Left ventricle myocardium superior (tissue), 1 donor: ENCODE data around the gene PSENEN. TPM values are rescaled to one million over a fixed set of nuclear protein-coding genes. Genes with fewer than 3 reads are reported as not detected.
A peak's percentile ranks its signal among the peaks of the same experiment; 100 is the strongest.
"Not testable (repeated sequence)": the region's sequence is repeated elsewhere in the genome, so short reads cannot be mapped to it uniquely, and the experiment has no call there.

Experiments used
- ATAC-seq: fragments of 200-7000 bp; cut with Tn5 transposase; one replicate; pipeline ENCODE4 v1.9.1; 2020; ENCODE audit warnings: mild to moderate bottlenecking, moderate library complexity
- DNase-seq: peaks from one replicate; pipeline ENCODE4 v3.0.0-alpha.2; 2020
- intact Hi-C: fragments of 100-400 bp; cut with micrococcal nuclease; formaldehyde crosslinking; loops from one replicate; pipeline ENCODE4 v1.11.0; 2022
- total RNA-seq: library from RNA; stranded (reverse); fragmentation: NEBNext Ultra II Directional; extraction: Animal tissue kit (Norgen Biotek cat#: 25700); gene quantifications from one replicate; pipeline ENCODE4 v1.2.1, GENCODE V29; 2021
- donor health status: DM: no; HTN: yes; CAD: no; lungs with severe emphysema.

PSENEN gene
- total RNA-seq, 1 donor from 2014 or later: 41.3 TPM

DNA sequence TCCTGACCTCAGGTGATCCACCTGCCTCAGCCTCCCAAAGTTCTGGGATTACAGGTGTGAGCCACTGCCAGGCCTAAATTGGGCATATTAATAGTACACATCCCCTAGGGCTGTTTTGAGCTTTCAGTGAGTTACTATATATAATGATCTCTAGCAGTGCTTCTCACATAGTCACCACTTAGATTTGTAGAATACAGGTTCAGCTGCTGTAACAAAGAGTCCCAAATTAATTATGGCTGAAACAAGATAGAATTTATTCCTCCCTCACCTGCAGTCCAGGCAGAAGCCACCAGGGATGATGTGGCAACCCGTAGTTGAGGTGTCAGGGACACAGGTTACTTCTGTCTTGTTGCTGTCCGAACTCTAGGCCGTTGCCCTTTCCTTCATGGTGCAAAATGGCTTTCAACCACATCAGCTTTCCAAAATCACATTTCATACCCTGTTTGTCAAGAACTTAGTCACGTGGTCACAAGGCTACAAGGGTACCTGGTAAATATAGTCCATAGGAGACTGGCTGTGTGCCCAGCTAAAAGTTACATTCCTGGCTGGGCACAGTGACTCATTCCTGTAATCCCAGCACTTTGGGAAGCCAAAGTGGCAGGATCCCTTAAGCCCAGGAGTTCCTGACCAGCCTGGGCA, 15.4 kb downstream of the PSENEN start:
- intact Hi-C loops: no loop called here
- DNase-seq (no peak), ATAC-seq (no peak)

- intact Hi-C loops: no loop called here
- no peak for DNase-seq
- ATAC-seq: no peak
These were observed 19.2 kb downstream of the PSENEN start for GRCh38 chr19:35764432-35765315.

DNA sequence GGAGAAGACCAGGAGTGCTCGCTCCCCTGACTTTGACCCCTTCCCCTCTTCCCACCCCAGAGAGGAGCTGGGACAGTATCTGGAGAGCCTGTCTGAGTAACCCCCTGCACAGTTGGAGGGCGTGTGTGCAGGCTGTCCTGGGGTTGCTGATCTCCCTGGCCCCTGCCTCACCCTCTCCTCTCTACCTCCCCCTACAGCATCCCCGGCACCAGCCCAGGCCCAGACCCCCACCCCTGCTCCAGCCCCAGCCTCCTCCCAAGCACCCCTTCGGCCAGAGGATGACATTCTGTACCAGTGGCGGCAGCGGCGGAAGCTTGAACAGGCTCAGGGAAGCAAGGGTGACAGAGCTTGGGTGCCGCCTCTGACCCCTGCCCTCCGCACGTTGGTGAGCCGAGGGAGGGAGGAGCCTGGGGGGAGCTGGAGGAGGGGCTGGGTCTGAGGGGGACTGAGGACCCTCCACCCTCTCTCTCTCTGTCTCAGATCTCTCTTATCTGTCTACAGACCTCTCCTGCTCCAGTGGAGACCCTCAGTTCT, 21.2 kb downstream of the PSENEN start:
- ATAC-seq (no peak), DNase-seq (no peak)
- intact Hi-C loops: no loop called here

GRCh38 chr19:35767288-35768081, 22.0 kb downstream of the PSENEN start:
- intact Hi-C loops: no loop called here
- ATAC-seq (peak; percentile 70), DNase-seq (no peak)

DNA sequence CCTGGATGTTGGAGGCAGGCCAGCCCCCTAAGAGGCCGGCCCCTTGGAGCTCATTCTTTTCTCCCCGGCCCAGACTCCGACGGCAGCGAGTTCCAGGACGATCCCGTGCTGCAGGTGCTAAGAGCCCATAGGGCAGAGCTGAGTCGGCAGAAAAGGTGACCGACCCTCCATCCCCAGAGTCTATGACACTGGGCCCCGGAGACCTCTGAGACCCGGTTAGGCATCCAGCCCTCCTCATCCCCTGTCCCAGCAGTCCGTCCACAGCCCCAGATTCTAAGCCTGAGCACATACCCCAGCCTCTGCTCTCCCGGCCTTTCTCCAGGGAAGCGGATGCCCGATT, 22.6 kb downstream of the PSENEN start:
- ATAC-seq: no peak
- DNase-seq: no peak
- intact Hi-C loops: no loop called here

DNA sequence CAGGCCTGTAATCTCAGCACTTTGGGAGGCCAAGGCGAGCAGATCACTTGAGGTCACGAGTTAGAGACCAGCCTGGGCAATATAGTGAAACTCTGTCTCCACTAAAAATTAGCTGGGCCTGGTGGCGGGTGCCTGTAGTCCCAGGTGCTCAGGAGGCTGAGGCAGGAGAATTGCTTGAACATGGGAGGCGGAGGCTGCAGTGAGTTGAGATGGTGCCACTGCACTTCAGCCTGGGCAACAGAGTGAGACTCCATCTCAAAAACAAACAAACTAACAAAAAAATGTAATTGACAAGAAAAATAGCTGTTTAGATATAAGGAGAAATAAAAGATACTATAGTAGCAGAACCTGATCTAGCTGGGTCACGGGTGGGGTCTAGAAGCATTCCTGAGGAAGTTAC, 26.9 kb downstream of the PSENEN start:
- DNase-seq, intact Hi-C loops, ATAC-seq: not testable (repeated sequence)

GRCh38 chr19:35773020-35773806, 27.8 kb downstream of the PSENEN start:
- DNase-seq (no peak), ATAC-seq (no peak)
- intact Hi-C loops: no loop called here

- intact Hi-C loops: no loop called here
- no peak for ATAC-seq
- DNase-seq: no peak
These were observed 29.0 kb downstream of the PSENEN start for GRCh38 chr19:35774274-35775045.

GRCh38 chr19:35775046-35775297, 29.5 kb downstream of the PSENEN start:
- ATAC-seq (peak; percentile 11), DNase-seq (no peak)
- intact Hi-C loops: no loop called here

- ATAC-seq (peak; percentile 99), DNase-seq (peak; percentile 100)
- intact Hi-C loops: no loop called here
These were observed 30.0 kb downstream of the PSENEN start, which contains the start of gene ARHGAP33 for GRCh38 chr19:35775298-35776101. ARHGAP33 (plus strand) TSS chr19:35775564; CDS start chr19:35775659, 95 bp downstream.

GRCh38 chr19:35776102-35776788, 30.8 kb downstream of the PSENEN start:
- intact Hi-C loops: no loop called here
- DNase-seq (no peak), ATAC-seq (no peak)

DNA sequence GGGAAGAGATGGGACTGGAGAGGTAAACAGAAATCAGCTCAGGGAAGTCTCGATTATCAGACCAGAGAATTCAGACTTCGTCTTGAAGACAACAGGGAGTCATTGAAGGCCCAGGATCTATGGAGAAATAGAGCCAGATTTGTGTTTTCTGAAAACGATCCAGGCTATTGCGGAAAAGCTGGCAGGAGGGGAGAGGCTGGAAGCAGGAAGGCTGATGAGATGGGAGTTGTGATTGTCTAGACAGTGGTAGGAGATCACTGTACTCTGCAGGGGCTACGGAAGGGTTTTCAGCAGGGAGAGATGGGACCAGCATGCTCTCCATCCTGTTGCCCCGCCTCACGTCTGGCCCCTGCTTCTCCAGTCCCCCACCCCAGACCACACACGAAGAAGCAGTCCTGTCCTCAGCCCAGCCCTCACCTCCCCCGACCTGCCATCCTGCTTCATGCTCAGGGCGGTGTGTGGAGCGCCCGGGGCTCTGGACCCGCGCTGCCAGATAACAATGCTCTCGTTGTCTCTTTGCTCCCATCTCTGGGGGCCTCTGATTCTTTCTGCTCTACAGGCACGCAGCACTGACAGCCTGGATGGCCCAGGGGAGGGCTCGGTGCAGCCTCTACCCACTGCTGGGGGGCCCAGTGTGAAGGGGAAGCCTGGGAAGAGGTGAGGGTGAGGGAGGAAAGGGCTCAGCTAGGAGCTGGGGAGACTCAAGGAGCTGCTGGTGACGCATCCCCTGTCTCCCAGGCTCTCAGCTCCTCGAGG, 31.8 kb downstream of the PSENEN start:
- intact Hi-C loops: no loop called here
- DNase-seq (no peak), ATAC-seq (no peak)

GRCh38 chr19:35777961-35778360, 32.5 kb downstream of the PSENEN start:
- no peak for DNase-seq
- intact Hi-C loops: no loop called here
- ATAC-seq: no peak

DNA sequence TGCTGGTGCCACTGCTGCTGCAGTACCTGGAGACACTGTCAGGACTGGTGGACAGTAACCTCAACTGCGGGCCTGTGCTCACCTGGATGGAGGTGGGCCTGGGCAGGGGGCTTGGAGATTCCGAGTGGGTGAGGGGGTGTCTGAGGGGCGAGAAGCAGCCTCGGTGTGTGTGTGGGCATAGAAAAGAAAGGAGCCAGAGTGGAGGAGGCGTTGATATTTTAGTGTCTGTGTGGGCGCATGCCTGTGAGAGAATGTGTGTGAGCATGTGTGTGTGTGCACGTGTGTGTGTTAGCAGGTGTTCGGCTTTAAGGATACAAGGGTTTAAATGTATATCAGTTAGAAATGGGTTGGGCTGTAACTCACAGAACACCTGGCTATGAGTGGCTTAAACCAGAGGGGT, 33.6 kb downstream of the PSENEN start:
- ATAC-seq: no peak
- no peak for DNase-seq
- intact Hi-C loops: no loop called here

DNA sequence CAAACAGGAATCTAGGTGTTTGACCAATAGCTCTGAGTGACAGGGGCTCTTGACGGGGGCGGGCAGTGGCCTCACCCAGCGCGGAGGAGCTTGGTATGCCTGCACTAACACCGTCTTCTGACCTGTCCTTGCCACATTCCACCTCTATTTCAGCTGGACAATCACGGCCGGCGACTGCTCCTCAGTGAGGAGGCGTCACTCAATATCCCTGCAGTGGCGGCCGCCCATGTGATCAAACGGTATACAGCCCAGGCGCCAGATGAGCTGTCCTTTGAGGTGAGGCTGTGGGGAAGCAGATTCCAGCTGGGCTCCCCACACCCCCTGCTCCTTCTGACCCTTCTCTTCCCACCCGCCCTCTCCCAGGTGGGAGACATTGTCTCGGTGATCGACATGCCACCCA, 34.6 kb downstream of the PSENEN start:
- ATAC-seq (no peak), DNase-seq (no peak)
- intact Hi-C loops: no loop called here

GRCh38 chr19:35780717-35781116, 35.3 kb downstream of the PSENEN start:
- ATAC-seq: no peak
- intact Hi-C loops: no loop called here
- DNase-seq: no peak
